ENCODE data around the gene TMX2.

DNA sequence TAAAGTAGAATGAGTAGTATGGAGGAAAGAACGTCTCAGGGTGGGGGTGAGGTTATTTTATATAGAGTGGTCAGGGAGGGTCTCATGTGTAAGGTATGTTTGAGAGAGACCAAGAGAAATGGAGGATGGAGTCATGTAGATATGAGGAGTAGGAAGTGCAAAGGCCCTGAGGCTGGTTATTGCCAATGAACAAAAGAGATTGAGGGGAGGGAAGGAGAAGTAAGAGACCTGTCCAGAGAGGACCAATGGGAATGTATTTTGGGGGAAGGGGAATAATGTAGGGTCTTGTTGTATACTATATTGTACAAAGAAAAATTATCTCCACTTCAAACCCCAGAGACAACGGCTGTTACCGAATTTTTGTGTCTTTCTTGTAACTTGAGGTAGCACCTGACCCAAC is 59.0 kb downstream of the TMX2 start:
- TF ChIP-seq POLR2A (IDR thresholded peaks at IDR 0.05; ENCODE audit: low read depth, low read length) = no peak
- TF ChIP-seq POLR2AphosphoS5 (IDR thresholded peaks at IDR 0.05; ENCODE audit: low read depth, low read length) = no peak
- no peak for TF ChIP-seq TAF1 (IDR thresholded peaks at IDR 0.05; ENCODE audit: borderline replicate concordance, low read depth, low read length)

All from GM12892 (cell line).